ENCODE data around the gene STX19.
"Not testable (repeated sequence)": the region's sequence is repeated elsewhere in the genome, so short reads cannot be mapped to it uniquely, and the experiment has no call there.

STX19 gene

DNA sequence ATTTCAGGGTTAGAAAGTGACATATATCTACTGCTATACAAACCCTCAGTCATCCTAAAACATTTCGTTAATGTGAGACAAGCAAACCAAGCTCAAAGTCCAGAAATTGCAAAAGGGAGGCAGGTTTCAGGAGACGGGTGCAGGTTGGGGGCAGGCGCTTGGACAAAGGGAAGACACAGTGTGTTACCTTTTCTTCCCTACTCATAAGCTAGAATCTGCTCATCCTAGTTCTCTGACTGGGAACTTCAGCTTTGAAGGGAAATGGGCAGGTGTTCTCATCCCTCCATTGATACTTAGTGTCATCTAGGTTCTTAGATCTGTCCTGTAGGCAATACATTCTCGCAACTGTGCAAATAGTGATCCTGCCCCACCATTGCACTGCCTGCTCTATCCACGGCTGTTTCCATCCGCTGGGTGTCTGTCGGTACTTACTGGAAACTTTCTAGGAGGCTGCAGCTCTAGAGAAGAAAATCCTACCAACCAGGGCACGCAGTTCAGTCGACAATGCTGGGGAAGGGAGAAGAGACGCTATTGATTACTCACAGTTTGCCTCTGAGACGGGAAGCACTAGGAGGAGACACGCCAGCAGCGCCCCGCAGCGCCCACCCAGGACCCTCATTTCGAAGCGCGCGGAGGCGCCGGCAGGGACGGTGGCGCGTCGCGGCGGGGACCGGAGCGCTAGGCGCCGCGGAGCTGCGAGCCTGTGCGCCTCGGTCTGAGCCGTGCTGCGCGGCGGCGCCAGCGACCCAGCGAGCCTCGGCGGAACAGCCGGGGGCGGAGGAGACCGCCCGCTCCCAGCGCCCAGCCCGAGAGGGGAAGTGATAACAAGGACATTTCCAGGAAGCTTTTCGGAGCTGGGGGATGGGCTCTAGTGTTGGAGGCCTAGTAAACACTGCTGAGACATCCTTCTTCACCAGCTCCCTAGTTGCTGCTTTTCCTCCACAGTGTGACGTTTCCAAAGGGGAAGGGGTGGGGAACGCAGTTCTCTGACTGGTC, 55.0 kb downstream of the STX19 start, which contains the start of gene PROS1:
Gene PROS1, minus strand, starts transcription at position 766 of the 996 bp plus-strand sequence. Its CDS starts 147 bp downstream, at position 619.
- DNase-seq, result no peak

GRCh38 chr3:93969997-93970396, 58.4 kb downstream of the STX19 start:
- DNase-seq, result no peak

- DNase-seq, result no peak
Observed at GRCh38 chr3:93969443-93969842, 59.0 kb downstream of the STX19 start.

GRCh38 chr3:93965106-93965505, 63.3 kb downstream of the STX19 start:
- DNase-seq, result not testable (repeated sequence)

All from KG1 (cell line).